ENCODE measurements around the gene RTKN2. TPM values are rescaled to one million over a fixed set of nuclear protein-coding genes. Genes with fewer than 3 reads are reported as not detected.
"Not testable (repeated sequence)": the region's sequence is repeated elsewhere in the genome, so short reads cannot be mapped to it uniquely, and the experiment has no call there.

RTKN2 gene, protein sequence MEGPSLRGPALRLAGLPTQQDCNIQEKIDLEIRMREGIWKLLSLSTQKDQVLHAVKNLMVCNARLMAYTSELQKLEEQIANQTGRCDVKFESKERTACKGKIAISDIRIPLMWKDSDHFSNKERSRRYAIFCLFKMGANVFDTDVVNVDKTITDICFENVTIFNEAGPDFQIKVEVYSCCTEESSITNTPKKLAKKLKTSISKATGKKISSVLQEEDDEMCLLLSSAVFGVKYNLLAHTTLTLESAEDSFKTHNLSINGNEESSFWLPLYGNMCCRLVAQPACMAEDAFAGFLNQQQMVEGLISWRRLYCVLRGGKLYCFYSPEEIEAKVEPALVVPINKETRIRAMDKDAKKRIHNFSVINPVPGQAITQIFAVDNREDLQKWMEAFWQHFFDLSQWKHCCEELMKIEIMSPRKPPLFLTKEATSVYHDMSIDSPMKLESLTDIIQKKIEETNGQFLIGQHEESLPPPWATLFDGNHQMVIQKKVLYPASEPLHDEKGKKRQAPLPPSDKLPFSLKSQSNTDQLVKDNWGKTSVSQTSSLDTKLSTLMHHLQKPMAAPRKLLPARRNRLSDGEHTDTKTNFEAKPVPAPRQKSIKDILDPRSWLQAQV
- total RNA-seq (2014; rRNA removed; shearing (Covaris generic)) = 20.2 and 23.8 TPM in 2 replicates

DNA sequence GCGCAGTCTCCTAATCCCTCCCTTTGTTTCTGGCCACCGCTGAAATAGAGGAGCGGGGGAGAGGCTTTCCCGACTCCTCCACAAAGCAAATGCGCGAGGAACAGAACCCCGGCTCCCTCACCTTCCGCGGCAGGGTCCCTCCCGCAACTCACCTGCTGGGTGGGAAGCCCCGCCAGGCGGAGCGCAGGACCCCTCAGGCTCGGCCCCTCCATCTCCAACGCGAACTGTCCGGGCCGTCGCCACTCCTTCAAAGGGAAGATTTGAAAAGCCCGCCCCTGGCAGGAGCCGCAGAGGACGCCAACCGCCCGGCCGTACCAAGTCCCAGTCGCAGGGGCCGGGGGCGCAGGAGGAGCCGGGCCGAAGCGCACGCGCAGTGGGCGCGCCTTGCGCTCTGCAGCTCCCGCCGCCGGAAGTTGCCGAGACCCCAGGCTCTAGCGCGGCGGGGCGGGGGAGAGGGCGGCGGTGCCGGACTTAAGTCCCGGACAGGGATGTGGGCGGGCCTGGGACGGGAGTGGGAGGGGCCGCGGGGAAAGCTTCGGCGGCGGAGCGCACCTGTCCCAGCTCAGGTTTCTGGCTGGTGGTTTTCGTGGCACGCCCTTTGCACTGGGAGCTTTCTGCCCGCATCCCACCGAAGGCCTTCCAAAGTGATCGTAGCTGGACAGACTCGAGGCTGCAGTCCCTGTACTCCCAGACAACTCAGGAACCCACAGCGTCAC, at the start of gene RTKN2:
RTKN2 (minus strand) TSS at position 446 of the 716 bp plus-strand sequence; CDS start at position 212, 234 bp downstream.
- DNase-seq (ENCODE audit: low spot score) = peak; percentile 66

DNA sequence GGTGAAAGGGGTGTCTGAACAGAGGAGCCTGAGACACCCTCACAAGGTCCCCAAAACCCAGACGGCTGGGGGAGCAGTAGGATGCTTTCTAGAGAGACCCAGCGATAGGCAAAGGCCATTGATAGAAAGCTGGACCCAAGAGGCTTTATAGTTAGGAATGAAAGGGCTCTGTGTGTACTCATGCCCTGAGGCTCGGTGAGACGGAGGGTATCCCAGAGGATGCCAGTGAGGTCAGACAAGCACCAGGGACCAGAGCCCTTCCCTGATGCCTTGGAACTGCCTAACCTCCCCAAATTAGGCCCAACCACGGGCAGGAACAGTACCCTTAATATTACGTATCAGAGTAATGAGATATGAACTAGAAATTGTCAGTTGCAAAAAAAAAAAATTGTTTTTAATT, 48.6 kb upstream of the RTKN2 start:
- no peak for DNase-seq (ENCODE audit: low spot score)

DNA sequence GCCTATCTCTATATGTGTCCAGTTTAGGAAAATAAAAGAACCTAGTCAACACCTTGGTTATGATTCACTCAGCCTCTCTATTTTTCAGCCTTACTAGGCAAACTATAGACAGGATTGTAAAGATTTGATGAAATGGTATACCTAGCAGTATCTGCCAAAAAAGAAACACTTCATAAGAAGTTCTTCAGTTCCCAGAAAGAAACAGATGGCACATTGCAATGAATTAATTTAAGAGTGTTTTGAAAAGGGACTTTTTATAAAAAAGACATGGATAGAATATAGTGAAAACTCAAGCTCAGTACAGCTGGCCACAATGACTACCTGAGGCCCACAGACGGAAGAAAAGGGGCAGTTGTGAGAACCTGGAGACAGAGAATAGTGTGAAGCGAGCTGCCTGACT, 40.6 kb upstream of the RTKN2 start:
- DNase-seq (ENCODE audit: low spot score) = no peak

DNA sequence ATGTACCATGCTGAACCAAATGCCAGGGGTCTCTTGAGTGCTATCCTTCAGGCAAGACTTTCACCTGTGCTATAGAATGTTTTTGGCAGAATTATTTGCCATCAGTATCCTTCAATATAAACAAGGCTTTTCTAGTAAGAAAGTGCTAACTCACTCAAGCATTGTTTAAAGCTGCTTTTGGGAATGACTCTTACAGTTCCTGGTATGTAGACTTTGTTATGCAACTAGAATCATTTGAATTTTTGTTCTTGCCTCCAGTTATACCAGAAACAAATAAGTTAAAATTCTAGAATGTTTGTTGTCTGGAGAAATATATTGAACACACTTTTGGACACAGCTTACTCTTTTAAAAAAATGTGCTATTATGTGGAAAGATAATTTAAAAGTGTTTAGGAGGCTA, 39.5 kb upstream of the RTKN2 start:
- DNase-seq (ENCODE audit: low spot score) = no peak

DNA sequence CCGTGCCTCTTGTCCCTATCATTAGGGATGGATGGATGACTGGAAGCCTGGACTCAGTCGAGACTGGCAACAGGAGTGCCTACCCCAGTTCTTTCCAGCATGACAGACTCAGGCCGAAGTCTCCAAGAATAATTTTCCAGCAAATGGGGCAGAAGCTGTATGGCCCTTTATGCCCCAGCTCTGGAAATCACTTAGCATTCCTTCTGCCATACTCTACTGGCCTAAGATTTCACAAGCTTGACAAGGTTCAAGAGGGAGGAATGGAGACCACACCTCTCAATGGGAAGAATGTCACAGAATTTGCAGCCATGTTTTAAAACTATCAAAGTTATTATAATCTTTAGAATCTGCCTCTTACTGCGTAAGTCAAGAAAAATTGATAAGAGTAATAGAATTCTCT, 39.0 kb upstream of the RTKN2 start:
- no peak for DNase-seq (ENCODE audit: low spot score)

DNA sequence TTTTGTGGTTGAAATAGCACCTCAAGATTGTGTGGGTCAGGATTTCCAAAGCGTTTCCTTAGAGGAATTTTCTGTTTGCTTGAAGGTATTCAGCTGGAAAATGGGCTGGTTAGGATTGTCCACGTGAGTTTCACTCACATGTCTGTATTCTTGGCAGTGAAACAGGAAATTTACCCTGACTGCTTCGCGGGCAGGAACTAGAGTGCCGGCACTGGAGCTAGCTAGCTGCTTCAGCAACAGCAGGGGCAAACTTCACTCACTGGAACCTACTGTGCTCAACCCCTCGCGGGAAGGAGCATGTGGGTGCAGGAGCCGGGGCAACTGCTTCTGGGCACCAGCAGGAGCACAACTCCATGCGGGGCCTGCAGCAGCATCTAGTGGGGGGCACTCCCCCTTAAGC, 38.0 kb upstream of the RTKN2 start:
- no peak for DNase-seq (ENCODE audit: low spot score)

DNA sequence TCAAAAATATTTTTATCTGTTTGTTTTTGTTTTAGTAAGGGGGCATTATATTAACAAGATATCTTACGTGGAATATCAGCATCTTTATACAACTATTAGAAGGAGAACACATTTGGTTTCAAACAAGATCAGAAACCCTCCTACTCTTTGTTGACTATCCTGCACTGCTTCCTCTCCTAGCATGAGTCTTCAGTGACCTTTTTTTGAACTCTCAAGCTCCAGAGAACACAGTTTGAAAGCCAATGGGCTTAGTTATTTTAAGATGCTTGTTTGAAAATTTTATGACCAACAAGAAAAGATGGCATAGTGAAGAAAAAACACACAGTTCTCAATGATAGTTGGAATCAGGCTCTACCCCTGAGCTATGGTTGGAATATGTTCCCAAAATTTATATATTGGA, 37.2 kb upstream of the RTKN2 start:
- no peak for DNase-seq (ENCODE audit: low spot score)

DNA sequence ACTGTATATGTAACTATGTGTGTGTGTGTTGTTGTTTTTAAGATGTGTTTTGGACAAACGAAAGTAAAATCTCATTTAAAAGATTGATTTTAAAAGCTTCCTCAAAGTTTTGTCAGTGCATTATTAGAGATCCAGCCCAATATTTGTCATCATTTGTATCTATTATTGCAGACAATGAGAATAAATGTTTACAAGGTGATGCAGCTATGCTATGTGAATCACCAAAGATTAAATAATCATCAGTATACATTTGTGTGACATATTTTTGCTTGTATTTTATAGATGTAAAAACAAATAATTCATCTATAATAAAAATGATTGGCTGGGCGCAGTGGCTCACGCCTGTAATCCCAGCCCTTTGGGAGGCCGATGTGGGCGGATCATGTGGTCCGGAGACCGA, 35.3 kb upstream of the RTKN2 start:
- DNase-seq (ENCODE audit: low spot score) = no peak

DNA sequence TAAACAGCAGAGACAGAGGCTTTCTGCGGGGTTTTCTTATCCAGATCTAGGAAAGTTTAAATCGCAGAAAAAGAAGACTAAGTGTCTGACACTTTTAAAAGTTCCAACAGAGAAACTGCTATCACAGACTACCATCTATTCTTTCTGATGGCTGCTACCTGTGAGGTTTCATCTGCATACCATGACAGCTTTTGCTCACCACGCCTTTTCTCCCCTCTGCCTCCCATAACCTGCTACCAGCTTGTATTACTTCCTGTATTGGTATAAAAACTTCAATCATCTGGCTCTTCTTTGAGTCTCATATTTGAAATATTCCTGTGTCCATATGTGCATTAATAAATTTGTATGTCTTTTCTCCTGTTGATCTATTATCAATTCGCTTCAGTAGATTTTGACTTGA, 34.1 kb upstream of the RTKN2 start:
- DNase-seq (ENCODE audit: low spot score) = no peak

DNA sequence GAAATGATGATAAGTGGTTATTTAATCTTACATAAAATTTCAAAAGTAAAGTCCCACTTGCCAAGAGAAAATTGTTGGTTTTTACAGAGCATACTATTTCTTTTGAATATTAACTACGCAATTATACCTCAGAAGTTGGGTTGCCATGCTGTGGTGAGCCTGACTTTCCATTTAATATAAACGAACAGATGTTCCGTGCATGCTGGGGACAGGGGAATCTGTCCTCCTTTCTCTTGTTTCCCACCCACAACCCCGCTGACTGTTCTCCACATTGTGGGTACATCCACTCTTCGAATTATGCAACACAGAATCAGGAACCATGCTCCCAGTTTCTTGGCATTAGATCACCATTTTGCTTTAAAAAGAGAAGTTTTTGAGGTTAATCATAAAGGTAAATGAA, 29.2 kb upstream of the RTKN2 start:
- no peak for DNase-seq (ENCODE audit: low spot score)

DNA sequence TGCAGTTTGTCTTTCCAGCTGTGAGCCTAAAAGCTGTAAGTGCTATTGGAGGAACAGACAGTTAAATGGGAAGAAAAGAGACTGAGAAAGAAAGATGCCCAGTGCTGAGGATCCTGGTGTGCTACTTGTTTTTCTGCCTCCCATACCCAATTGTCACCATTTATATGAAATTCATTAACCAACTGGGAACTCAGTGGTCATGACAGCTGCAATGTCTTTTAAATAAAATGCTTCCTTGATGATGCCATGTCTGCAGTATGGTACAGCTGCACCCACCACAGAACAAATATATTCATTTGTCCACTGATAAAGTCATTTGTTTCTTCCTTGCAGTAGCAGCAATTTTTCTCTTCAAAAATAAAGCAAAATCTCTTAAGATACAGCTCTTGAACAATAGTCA, 15.6 kb upstream of the RTKN2 start:
- no peak for DNase-seq (ENCODE audit: low spot score)

DNA sequence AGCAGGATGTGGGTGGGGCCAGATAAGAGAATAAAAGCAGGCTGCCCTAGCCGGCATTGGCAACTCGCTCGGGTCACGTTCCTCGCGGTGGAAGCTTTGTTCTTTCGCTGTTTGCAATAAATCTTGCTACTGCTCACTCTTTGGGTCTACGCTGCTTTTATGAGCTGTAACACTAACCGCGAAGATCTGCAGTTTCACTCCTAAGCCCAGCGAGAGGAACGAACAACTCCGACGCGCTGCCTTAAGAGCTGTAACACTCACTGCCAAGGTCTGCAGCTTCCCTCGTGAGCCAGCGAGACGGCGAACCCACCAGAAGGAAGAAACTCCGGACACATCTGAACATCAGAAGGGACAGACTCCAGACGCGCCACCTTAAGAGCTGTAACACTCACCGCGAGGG, 12.7 kb upstream of the RTKN2 start:
- not testable (repeated sequence) for DNase-seq (ENCODE audit: low spot score)

DNA sequence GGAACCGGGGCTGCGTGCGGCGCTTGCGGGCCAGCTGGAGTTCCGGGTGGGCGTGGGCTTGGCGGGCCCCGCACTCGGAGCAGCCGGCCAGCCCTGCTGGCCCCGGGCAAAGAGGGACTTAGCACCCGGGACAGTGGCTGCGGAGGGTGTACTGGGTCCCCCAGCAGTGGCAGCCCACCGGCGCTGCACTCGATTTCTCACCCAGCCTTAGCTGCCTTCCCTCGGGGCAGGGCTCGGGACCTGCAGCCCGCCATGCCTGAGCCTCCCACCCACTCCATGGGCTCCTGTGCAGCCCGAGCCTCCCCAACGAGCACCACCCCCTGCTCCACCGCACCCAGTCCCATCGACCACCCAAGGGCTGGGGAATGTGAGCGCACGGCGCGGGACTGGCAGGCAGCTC, 11.7 kb upstream of the RTKN2 start:
- DNase-seq (ENCODE audit: low spot score) = not testable (repeated sequence)

DNA sequence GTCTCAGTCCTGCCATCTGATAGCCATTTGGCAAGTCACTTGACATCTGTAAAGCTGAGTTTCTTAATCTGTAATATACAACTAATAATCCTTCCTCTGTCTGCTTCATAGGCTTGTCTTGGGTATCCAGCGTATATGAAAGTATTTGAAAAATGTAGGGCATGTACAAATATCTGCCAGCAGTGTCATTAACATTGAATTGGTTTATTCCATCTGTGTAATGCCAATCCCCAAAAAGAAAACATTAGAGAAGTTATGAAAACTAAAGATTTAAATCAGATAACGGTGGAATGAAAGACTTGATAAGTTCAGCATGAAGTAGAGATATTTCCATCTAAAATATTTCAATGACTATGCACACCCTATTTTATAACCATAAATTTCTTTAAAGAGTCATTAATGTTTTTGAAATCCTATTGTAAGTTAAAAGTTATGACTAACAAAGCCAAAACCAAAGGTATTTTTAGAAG, 9.8 kb upstream of the RTKN2 start:
- DNase-seq (ENCODE audit: low spot score) = peak; percentile 63

DNA sequence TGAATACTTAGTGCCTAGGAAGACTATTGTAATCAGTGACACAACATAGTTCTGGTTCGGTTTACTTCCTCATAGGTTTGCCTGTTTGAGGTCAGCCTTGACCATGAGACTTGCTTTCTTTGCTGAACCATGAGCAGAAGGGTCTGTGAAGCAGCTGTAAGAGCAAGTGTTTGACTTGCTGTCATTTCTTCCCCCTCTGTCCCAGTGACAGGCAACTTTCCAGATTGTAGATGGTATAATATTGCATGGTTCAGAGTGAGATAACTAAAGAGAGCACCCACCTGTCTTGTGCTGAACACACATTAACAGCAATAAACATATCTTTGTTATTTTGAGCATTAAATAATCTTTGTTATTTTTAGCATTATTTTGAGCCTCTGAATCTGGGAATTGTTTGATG, 9.3 kb upstream of the RTKN2 start:
- DNase-seq (ENCODE audit: low spot score) = peak; percentile 6

DNA sequence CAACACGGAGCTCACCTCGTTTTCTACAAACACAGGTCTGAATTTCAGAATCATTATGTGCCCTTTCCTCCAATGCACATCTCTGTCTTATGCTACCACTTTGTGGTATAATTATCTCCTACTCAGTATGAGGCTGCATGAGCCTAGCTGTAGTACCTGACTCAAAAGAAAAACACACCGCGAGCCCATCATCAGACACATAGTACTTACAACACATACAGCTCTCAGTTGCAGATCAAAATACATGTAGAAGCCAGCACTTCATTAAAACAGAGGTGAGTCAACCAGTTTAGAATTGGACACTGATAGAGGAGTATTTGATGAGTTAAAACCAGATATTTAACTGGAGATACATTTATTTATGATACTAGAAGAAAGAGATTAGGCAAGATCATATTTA, 1.4 kb upstream of the RTKN2 start:
- no peak for DNase-seq (ENCODE audit: low spot score)

DNA sequence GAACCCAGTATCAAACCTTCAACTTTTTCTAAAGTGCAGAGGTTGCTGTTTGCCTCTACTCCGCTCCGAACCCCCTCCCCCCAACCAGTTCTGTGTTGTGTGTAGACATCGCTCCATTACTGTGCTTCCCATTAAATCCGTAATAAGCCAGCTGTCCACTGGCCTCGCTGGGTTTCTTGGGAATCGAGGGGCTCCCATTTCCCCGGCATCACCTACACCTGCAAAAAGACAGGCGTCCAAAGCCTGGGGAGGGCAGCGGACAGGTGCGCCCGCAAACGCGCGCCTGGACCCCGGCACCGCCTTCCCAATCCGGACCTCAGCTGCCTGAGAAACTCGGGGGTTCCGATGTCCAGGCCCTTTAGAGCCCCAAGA, 631 bp downstream of the RTKN2 start:
- peak; percentile 21 for DNase-seq (ENCODE audit: low spot score)

DNA sequence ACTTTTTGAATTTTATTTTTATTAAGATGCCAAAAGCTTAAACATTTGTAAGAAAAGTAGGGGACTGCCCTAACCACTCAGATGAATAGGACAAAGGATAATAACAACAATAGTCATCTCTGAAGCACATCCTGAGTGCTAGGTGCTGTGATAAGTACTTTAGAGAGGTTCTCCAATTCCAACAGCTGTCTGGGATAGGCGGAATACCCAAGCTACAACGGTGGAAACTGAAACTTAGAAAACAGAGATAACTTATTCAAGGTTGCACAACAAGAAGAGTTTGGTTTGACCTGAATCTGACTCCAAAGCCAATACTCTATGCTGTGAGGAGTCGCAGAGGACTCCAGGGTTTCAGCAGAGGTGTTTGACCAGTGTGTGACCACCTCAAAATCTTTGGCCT, 2.0 kb downstream of the RTKN2 start:
- no peak for DNase-seq (ENCODE audit: low spot score)

DNA sequence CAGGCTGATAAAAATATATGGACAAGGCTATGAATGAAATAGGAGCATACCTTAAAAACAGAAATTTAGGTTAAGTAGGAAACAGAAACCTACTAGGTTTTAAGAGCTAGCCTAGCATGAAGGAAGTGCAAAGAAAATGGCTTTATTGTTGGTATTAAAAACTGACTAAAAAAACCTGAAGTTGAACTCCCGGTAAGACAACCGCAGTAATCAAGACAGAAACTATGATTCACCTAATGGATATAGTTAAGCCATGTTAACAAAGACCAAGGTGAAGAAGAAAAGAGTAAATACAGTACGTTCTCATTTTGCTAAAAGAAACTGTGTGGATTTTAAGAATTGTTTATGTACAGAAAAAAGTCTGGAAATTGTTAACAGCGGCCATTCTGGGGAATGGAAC, 2.5 kb downstream of the RTKN2 start:
- DNase-seq (ENCODE audit: low spot score) = no peak

DNA sequence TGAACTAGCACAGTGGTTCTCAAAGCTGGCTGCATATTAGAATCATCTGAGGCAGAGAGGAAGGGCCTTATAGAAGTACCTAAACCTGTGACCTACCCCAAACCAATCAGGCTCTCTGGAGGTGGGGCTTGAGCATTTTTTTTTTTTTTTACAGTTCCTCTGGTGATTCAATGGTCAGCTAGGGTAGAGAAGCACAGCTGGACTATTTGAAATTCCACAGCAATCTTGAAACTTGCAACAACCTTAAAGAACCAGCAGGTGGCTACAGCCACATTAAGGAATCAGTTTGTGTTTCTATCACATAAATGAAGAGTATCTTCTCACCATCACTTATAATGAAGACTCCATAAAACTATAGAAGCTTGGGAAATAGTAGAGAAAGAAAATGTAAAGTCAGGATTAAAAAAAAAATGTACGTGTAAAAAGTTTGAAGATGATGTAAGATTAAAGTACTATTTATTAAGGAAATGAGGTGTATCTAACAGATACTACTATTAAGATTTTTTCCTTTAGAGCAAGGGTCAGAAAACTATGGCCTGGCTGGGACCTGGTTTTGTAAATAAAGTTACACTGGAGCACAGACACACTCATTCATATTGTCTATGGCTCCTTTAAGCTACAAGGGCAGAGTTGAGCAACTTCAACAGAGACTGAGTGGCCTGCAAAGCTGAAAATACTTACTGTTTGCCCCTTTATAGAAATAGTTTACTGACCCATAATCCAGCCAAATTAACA, 3.8 kb downstream of the RTKN2 start:
- DNase-seq (ENCODE audit: low spot score) = peak; percentile 95

DNA sequence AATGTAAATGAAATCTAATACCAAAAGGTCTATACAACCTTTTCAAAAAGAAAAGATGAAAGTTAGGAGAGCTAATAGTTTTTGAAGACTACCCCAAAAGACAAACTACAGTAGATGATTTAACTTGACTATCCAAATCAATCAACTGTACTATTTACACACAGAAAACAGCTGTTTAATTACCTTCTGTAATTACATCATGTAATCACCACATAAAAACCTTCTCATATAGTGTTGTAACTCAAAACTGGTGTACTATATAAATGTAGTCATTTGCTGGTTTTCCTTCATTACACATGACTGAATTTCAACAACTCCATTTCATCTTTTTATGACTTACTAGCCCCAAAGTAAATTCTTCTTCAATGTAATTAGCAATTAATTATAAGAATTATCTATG, 4.5 kb downstream of the RTKN2 start:
- DNase-seq (ENCODE audit: low spot score) = no peak

DNA sequence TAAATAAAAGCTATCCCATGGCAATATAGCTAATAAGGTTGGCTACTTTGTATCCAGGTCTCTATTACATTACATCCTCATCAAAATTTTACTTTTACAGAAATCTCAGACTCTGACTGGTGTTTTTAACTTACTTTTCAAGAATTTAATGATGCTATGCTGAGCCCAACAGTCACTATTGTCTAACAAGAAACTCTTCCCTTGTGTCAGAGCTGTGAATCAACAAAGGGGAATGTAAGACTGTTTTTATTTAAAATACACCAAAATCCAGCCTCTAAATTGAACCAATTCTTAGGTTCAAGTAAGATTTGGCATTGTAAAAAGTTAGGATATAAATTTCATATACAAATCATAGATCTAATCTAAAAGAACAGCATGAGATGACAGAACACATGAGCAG, 7.0 kb downstream of the RTKN2 start:
- DNase-seq (ENCODE audit: low spot score) = no peak

All from A172 (cell line).